NCI-H69 (cell line): Measurements from ENCODE around the gene NT5C1B.

ENCODE experiments used
- DNase-seq: peaks from one replicate; lab custom pipeline; 2025; lab: John Stamatoyannopoulos, UW

The NT5C1B gene

DNA sequence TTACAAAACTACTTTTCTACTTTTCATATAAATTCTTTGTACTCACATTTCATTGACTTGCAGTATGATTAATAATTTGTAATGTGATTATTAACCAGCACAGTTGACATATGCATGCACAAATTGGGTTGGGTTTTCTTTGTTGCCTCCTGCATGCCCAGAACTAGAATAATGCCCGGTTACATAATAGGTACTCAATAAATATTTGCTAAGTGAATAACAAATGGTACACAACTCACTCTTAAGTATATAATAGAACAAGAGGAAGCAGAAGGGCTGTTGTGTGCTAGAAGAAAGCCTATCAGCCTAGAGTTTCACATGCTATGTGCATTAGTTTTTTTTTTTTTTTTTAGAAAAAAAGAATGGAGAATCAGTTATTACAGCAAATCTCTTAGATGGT is 38.2 kb downstream of the NT5C1B start:
- DNase-seq, result peak; percentile 29

DNA sequence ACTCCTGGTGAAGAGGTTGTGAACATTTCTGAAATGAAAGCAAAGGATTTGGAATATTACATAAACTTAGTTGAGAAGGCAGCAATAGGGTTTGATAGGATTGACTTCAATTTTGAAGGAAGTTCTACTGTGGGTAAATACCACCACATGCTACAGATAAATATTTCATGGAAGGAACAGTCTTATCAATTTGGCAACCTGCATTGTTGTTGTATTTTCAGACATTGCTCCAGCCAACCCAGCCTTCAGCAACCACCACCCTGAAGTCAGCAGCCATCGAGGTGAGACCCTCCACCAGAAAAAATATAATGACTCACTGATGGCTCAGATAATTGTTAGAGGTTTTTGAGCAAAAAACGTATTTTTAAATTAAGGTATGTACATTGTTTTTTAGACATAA is 38.9 kb downstream of the NT5C1B start:
- no peak for DNase-seq

DNA sequence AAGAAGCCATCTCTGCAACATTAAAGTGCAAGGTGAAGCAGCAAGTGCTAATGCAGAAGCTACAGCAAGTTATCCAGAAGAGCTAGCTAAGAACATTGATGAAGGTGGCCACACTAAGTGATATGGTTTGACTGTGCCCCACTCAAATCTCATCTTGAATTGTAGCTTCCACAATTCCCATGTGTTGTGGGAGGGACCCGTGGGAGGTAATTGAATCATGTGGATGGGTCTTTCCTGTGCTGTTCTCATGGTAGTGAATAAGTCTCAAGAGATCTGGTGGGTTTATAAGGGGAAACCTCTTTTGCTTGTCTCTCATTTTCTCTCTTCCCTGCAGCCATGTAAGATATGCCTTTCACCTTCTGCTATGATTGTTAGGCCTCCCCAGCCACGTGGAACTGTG is 40.3 kb downstream of the NT5C1B start:
- no peak for DNase-seq

DNA sequence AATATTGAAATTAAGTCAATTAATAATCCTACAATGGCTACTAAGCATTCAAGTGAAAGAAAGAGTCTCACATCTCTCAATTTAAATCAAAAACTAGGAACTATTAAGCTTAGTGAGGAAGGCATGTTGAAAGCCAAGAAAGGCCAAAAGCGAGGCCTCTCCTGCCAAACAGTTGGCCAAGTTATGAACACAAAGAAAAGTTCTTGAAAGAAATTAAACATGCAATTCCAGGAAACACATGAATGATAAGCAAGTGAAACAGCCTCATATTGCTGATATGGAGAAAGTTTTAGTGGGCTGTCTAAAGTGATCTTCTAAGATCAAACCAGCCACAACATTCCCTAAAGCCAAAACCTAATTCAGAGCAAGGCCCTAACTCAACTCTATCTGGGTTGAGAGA is 40.7 kb downstream of the NT5C1B start:
- no peak for DNase-seq

DNA sequence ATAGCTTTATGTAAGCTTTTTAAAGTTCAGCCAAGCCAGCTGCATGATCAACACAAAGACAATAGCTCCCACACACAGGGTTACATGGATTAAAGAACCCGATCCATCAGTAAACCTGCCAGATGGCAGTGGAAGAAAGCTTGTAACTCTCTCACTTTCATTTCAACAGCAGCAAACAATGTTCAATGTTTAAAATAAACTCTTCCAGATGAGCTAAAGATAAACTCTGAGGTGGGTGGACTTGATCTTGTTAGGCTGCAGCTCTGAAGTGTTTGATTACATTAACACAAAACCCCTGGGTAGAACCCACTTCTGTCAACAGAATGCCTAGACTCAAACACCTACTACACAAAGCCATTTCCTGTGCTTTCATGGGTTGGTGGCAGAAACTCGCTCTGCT is 42.8 kb downstream of the NT5C1B start:
- DNase-seq, result peak; percentile 84

DNA sequence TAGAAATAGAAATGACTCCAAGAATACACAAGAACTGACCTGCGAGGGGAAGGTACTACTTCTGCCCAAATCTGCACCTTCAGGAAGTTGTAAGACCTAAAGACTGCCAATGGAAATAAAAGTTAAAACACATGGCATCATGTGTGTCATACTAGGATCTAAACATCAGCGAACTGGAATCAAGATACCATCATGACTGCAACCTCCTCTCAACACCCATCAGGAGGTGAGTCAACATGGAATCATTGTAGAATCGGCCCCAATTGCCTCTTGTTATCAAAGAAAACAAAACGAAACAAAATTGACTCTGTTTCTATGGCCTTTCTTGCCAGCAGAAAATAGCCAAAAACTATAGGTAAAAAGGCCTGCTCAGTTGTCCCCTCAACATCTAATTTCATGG is 44.0 kb downstream of the NT5C1B start:
- peak; percentile 3 for DNase-seq

DNA sequence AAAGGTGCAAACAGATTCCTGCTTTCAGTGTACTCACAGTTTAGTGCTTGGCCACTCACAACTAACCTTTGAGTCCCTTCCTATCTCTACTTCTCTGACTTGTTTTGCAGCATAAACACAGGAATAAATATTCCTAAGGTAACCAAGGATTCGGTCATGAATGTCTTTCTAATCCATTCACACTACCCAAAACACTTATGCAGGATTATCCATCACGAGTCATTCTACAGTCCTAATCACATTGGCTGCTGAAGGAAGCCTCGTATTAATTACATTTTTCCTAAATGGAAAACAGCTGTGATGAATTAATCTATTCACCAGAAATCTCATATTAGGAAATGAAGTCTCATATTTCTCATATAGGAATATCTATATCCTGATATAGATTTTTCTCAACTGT is 45.2 kb downstream of the NT5C1B start:
- no peak for DNase-seq

DNA sequence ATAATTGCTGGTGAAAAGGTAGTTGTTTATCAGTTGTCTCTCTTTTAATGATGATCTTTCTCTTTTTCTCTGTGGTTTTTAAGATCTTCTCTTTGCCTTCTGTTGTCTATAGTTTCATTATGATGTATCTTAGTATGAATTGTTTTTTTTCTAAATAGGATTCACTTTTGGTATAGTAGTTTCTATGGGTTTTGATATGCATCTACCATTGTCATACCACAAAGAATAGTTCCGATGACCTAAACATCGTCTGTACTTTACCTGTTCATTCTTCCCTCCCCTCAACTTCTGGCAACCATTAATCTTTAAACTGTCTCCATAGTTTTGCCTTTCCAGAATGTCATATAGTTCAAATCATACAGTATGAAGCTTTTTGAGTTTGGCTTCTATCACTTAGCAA is 48.5 kb downstream of the NT5C1B start:
- no peak for DNase-seq

DNA sequence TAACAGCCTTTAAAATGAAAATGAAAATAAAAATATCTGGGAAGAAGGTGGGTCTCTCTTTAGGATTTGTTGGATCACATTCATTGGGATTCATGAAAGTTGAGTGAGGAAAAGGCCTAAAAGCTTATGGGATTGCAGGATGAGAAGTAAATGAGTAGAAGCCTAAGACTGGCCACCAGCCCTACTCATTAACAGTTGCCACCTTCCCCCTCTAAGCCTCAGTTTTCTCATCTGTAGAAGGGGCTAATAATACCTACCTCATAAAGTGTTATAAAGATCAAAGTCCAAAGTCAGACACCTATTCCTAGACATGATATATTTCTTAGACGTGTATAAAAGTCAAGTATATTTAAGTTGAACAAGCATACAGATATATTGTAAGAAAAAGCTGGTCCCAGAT is 52.7 kb downstream of the NT5C1B start:
- DNase-seq, result no peak

DNA sequence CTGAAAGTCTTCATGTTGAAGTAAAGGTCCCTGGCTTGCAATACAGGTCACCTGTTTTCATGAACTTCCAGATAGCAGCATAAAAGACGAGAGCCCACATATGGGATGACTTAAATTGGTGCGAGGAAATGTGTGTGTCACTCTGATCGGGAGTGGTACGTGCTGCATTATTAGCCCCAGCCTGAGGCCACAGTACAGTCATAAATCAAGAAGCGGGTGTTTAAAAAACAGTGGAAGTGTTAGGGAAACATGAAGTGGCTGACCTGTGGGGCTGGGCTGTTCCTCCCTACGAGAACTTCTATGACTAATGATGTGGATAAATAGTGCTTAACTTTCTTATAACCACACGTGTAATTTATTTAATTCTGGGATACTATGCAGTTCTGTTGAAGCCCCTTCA is 53.3 kb downstream of the NT5C1B start:
- peak; percentile 74 for DNase-seq

DNA sequence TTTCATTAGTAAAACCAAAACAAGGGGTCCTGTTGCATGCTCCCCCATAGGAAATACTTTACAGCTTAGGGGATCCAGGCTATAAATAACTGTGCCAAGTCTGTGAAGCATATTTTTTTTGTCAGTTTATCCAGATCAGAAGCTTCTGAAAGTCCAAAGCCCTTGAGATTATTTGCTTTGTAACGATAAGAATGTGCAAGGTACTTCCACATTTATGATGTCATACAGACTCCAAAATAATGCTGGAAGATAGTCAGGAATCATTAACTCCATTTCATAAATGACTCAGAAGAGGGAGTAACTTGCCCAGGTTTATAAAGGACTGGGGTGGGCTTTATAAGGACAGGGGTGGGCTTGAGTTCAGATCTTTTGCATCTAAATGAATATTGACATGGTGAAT is 58.2 kb downstream of the NT5C1B start:
- DNase-seq, result no peak

DNA sequence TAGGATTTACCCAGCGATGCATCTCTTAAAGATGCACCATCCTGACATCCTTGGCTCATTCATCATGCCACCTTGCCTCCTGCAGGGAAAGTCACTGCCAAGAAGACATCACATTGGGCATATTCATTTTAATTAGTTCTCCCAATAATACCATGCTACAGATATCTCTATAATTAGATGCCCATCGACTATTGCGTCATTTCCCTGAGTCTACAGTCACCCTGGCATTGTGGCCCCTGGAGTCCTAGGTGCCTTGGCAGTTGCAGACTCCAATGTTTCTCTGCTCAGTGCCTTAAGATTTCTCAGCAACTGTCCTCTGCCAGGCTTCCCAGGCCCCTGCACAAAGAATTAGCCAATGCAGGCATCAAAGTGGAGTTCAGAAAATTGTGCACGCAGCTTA is 61.5 kb downstream of the NT5C1B start:
- DNase-seq, result peak; percentile 28

DNA sequence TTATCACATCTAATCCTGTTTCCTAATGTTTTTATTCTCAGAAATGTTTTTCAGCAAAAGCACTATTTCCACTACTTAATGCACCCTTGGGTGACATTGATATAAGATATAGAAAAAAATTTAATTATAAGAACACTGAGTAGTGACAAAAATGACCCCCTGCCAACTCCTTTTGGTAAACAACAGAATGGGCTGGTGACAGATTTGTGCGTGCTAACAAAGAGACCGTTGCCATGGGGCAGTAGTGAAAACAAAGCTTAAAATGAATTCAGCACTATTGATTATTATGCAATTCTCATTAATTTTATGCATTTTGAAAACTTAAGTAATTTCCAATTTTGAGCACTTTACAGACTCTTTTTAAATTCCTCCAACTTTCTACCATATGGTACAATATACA is 62.0 kb downstream of the NT5C1B start:
- no peak for DNase-seq

DNA sequence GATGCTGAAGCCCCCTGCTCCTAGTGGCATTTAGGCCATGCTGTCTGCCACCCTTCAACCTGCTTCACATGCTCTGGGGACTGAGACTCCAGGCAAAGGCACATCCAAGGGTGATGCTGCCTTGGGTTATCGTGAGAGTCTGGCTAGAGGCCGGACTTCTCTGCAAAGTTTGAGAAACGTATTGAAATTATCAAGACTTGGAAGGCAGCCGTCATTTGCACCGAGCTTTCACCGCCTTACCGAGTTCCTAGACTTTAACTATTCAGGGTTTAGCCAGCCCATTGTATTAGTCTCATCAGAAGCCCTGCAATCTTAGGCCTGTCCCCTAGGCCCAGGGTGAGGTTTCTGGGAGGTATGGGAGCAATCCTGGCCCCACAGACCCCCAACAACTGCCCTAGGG is 62.9 kb downstream of the NT5C1B start:
- no peak for DNase-seq

DNA sequence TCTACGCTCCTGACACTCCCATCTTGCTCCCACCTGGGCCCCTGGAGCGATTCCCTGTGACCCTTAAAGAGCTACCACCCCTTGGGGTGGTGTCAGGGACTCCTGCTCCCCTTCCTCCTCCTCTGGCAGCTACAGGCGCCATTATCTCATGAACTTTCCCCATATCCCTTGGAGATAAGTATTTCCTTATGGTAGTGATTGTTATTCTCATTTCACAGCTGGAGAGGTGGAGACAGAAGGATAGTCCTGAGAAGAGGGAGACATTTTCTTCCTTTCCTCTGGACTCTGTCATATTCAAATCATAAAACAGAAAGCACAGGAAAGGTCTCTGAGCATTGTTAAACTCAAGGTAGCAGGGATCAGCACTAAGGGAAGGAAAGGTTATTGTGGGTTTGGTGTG is 63.5 kb downstream of the NT5C1B start:
- no peak for DNase-seq

DNA sequence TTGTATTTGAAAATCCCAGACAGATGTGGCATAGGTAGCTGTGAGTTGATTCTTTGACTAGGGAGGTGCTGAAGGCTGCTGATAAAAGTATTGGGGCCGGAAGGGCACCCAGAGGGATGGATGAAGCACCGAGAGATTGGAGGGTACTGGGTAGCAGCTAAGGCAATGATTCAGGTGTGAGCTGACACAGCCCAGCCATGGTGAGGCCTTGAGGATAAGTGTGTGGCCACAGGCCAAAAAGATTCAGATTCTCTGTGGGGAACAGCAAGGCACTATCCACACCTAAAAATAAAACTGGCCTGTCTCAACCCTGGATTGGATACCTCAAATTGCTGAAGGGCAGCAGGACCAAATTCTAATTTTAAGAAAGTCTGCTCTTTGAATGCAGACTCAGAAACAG is 64.1 kb downstream of the NT5C1B start:
- DNase-seq, result no peak

DNA sequence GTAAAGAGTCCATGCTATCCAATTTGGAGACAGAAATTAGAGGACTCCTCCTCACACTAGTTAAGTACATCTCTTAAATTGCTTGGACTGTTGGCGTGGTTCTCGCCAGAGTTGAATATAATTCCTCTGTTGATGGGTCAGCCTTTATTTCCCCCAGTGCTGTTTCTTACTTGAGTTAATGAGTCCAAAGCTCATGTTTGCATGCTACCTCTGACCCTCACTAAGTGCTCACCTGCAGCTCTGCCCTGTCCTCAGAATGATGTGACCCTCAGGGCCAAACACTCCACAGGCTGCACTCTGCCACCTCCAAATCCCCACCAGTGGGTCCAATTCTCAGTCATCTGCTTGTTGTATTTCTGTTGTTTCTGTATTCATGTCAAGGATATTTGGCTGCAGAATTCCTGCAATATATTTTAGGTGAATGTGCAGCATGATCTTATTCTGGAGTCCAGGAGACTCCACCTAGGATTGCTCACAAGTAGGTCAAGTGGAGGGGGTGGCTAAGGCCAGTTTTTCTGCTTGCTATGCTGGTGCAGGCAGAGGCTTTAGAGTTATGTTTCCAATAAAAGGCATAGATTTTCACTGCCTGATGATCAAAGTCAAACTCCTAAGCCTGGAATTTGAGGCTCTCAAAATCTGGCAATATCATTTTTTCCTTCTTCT is 66.8 kb downstream of the NT5C1B start:
- no peak for DNase-seq

DNA sequence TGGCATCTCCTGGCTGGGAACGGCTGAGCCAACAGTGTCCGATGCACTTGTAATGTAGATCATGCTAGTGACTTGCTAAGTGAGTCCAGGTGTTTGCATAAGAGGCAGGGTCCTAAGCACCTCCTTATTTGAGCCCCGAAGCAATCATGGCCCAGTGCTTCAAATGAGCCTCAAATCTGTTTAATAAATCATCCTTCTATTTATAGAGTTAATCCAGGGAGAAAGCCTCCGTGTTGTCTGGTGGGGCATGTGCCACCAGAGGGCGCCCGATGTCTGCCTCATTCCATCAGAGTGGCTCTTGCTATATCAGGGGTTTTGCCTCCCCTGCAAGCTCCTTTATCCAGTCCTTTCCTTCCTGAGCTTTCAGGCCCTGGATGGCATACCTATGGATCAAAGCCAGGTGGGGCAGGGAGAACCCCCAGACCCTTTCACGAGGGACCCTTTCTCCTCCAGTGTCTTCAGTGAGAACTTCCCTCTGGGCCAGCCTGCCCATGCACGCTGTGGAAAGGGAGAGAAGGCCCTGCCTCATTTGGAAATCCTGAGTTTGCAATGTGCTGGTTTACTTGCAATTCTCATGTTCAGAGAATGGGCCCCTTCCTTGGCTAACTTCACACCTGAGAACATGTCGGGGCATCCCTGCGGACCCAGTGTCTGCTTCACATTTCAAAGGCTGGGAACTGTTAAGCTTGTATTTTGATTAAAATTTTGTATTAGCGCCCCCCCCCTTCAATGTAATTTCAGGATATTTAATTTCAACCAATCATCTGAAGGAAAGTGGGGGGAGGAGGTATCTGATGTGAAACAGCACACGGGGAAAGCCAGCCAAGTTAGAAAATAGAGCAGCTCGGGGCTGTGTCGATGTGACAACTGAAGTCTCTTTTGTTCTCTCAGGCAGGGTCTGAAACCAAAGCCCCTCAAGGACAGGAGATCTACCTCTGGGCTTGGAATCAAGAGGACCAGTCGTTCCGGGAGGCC is 68.6 kb downstream of the NT5C1B start:
- peak; percentile 62 for DNase-seq

DNA sequence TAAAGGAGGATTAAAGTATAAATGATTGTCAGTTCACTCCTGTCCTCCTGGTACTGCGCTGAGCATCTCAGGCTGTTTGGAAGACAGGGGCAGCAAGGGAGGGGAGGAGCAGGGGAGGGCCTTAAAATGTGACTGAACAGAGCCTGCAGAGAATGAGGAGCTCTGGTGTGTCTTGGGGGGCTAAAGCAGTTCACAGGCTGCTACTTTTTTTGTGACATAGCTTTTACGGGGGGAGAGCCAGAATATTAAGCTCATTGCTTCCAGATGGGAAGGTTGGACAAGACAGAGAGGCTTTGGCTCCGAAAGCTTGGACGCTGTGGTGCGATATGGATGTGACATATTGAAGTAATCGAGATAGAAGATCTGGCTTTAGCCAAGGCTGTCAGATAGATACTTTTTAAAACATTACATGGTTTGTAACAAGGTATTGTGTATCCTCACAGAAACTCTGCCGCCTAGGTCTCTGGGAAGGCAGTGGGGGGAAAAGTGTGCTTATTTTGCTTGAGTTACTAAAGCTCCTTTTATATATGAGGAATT is 69.4 kb downstream of the NT5C1B start:
- DNase-seq, result no peak

DNA sequence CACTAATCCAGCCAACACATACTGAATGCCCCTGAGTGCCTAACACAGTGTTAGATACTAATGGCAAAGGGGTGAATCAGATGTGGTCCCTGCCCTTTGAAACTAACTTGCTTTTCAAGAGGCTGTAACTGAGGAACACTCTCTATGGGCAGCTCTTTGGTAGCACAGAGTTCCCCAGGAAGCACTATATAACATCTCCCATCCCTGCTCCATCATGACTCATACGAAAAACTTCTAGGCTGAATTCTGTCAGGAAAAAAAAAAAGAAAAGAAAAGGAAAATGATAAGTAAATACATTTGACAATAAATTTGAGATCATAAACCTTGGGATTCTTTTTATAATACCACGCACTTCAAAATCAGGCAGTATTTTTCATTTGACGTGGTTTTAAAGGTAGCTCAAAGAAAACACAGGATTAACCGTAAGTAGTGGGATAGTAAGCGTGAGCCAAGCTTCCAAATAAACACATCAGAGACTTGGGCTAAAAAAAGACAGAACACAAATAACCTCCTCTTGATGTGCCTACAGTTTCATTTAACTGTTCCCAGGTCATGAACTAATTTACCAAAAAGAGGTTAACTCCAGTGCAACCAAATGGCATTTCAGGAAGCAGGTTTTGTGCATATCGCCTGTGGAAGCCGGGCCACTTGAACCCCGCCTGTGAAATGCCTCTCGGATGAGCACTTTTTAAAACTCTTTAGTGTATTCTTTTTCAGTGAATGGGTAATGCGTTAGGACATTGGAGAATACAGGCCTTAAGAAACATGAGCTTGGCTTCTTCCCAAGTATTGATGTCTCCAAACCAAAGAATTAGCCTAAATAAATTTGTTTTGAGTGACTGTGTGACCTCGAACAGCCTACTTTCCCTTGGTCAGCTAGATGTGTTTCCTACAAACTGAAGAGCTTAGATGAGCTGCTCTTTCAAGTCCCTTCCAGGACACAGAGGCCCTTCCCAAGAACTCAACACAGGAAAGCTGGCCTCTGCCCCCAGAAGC is 71.0 kb downstream of the NT5C1B start:
- no peak for DNase-seq

DNA sequence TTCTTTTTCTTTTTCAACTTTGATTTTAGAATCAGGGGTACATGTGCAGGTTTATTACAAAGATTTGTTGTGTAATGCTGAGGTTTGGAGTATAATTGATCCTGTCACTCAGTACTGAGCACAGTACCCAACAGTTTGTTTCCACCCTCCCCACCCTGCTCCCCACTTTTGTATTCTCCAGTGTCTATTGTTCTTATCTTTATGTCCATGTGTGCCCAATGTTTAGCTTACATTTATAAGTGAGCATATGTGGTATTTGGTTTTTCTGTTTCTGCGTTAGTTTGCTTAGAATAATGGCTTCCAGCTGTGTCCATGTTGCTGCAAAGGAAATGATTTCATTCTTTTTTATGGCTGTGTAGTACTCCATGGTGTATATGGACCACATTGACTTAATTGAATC is 72.0 kb downstream of the NT5C1B start:
- no peak for DNase-seq

DNA sequence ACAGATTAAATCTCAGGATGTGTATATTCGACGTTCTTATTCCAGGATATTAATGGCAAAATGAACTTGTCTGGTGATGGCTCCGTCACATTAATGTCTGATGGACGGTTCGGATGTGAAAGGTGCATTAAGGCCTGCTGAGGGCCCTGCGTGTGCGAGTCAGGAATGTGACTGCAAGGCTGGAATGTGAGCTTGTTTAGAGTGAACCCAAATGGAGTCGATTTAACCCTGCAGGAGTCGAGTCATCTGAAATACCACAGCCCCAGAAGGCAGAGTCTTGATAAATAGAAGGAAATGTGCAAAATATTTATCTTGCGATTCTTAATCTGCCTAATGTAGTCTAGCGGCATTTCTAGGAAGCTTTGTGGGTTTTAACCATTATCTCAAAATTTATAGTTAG is 73.3 kb downstream of the NT5C1B start:
- no peak for DNase-seq
